GM23338 (cell line): ENCODE data around the gene SLC35B3. TPM values are rescaled to one million over a fixed set of nuclear protein-coding genes. Genes with fewer than 3 reads are reported as not detected.
A peak's percentile ranks its signal among the peaks of the same experiment; 100 is the strongest.
"Not testable (repeated sequence)": the region's sequence is repeated elsewhere in the genome, so short reads cannot be mapped to it uniquely, and the experiment has no call there.

Experiments
- ATAC-seq: fragments of 200-7000 bp; cut with Tn5 transposase; 3 replicates; pipeline ENCODE4 v1.9.1; 2020
- DNase-seq: peaks from one replicate; pipeline ENCODE4 v3.0.0-alpha.2; 2015; ENCODE audit warnings: low spot score
- H2AFZ ChIP-seq: fragments of 200-600 bp; sonication (generic); 2 replicates; pipeline ENCODE4 v1.8.0; 2016; ENCODE audit warnings: antibody characterized with exemption, mild to moderate bottlenecking, moderate library complexity
- H3F3A ChIP-seq: fragments of 200-600 bp; sonication (generic); replicated peaks from 2 replicates; pipeline ENCODE4 v1.8.0; 2017; ENCODE audit warnings: antibody characterized with exemption, mixed run types, low read depth
- H3K27ac ChIP-seq: fragments of 200-600 bp; sonication (generic); 2 replicates; pipeline ENCODE4 v1.6.1; 2016; ENCODE audit warnings: low read depth
- H3K27me3 ChIP-seq: fragments of 200-600 bp; sonication (generic); 2 replicates; pipeline ENCODE4 v1.8.0; 2016; ENCODE audit warnings: mild to moderate bottlenecking, mixed run types, moderate library complexity; ENCODE audit not compliant: insufficient read depth
- H3K36me3 ChIP-seq: fragments of 200-600 bp; sonication (generic); 2 replicates; pipeline ENCODE4 v1.8.0; 2016; ENCODE audit warnings: mild to moderate bottlenecking; ENCODE audit not compliant: insufficient read depth
- H3K4me1 ChIP-seq: fragments of 200-600 bp; sonication (generic); 2 replicates; pipeline ENCODE4 v1.8.0; 2016; ENCODE audit warnings: mild to moderate bottlenecking, moderate library complexity; ENCODE audit not compliant: insufficient read depth
- H3K4me2 ChIP-seq: fragments of 200-600 bp; sonication (generic); 2 replicates; pipeline ENCODE4 v1.7.1; 2017; ENCODE audit warnings: mixed run types
- H3K4me3 ChIP-seq: fragments of 200-600 bp; sonication (generic); 2 replicates; pipeline ENCODE4 v1.6.1; 2016; ENCODE audit warnings: mixed run types
- H3K79me2 ChIP-seq: fragments of 200-600 bp; sonication (generic); replicated peaks from 2 replicates; pipeline ENCODE4 v1.8.0; 2017; ENCODE audit warnings: mild to moderate bottlenecking; ENCODE audit not compliant: insufficient read depth
- H3K9me2 ChIP-seq: fragments of 200-600 bp; sonication (generic); 2 replicates; pipeline ENCODE4 v1.8.0; 2017; ENCODE audit not compliant: insufficient read depth
- H4K20me1 ChIP-seq: fragments of 200-600 bp; sonication (generic); replicated peaks from 2 replicates; pipeline ENCODE4 v1.8.0; 2017; ENCODE audit warnings: mild to moderate bottlenecking; ENCODE audit not compliant: insufficient read depth
- H3K27ac Mint-ChIP-seq: 2 replicates; pipeline ENCODE4 v1.8.0; 2020; ENCODE audit warnings: inconsistent platforms, mild to moderate bottlenecking, moderate library complexity, mixed read lengths
- H3K27me3 Mint-ChIP-seq: 3 replicates; pipeline ENCODE4 v1.8.0; 2022; ENCODE audit warnings: low read depth, mild to moderate bottlenecking, moderate library complexity, mixed read lengths, inconsistent platforms; ENCODE audit not compliant: insufficient read depth, poor library complexity
- H3K36me3 Mint-ChIP-seq: 3 replicates; pipeline ENCODE4 v1.8.0; 2021; ENCODE audit warnings: low read depth, mild to moderate bottlenecking, inconsistent platforms, moderate library complexity, mixed read lengths
- H3K4me1 Mint-ChIP-seq: 3 replicates; pipeline ENCODE4 v1.8.0; 2020; ENCODE audit warnings: mild to moderate bottlenecking, inconsistent platforms, mixed read lengths
- H3K4me3 Mint-ChIP-seq: 3 replicates; pipeline ENCODE4 v1.8.0; 2021; ENCODE audit warnings: moderate library complexity, mild to moderate bottlenecking, inconsistent platforms, mixed read lengths
- H3K9me3 Mint-ChIP-seq: 3 replicates; pipeline ENCODE4 v1.8.0; 2020; ENCODE audit warnings: moderate library complexity, mild to moderate bottlenecking, inconsistent platforms, mixed read lengths
- CTCF ChIP-seq, 2 experiments: fragments of 200-600 bp in 1 of 2; sonication (generic) in 1 of 2; conservative IDR thresholded peaks; 2 replicates each; pipeline versions ENCODE4 v1.5.1 to v1.6.1; 2016 to 2017; ENCODE audit warnings: antibody characterized with exemption in 2 of 2, low read depth in 2 of 2, mild to moderate bottlenecking in 2 of 2, moderate library complexity in 1 of 2
- ETS1 ChIP-seq: IDR thresholded peaks from 2 replicates; pipeline ENCODE4 v1.6.1; 2016; ENCODE audit warnings: antibody characterized with exemption
- EZH2 ChIP-seq: fragments of 200-600 bp; sonication (generic); IDR thresholded peaks from one replicate; pipeline ENCODE4 v1.8.0; 2017; ENCODE audit warnings: antibody characterized with exemption, mild to moderate bottlenecking, low read depth; ENCODE audit not compliant: unreplicated experiment
- NANOG ChIP-seq: IDR thresholded peaks from 2 replicates; pipeline ENCODE4 v1.6.1; 2016; ENCODE audit warnings: antibody characterized with exemption, borderline replicate concordance
- POLR2AphosphoS5 ChIP-seq: IDR thresholded peaks from 2 replicates; pipeline ENCODE4 v1.6.1; 2016; ENCODE audit warnings: antibody characterized with exemption, low read depth
- ZNF114 ChIP-seq: fragments of 250-450 bp; sonication (Bioruptor Pico); IDR thresholded peaks from 2 replicates; pipeline ENCODE4 v1.5.0; 2020; ENCODE audit warnings: mild to moderate bottlenecking, moderate library complexity
- ZNF331 ChIP-seq: fragments of 250-450 bp; sonication (Bioruptor Pico); IDR thresholded peaks from 2 replicates; pipeline ENCODE4 v1.5.0; 2020; ENCODE audit warnings: low read depth, mild to moderate bottlenecking, moderate library complexity
- ZNF462 ChIP-seq: fragments of 250-450 bp; sonication (Bioruptor Pico); IDR thresholded peaks from 2 replicates; pipeline ENCODE4 v1.5.0; 2020; ENCODE audit warnings: mild to moderate bottlenecking, moderate library complexity
- polyA plus RNA-seq: library from polyadenylated mRNA; unstranded; fragments of >200 nt; fragmentation: Nextera tagmentation; extraction: Ambion mirVana; gene quantifications from 2 replicates; pipeline ENCODE4 v1.2.1, GENCODE V29; 2016
- total RNA-seq: library from RNA; depleted of rRNA; stranded (reverse); fragments of >200 nt; shearing (Covaris generic); gene quantifications from 2 replicates; pipeline ENCODE4 v1.2.3, GENCODE V29; 2014

The SLC35B3 gene
- total and polyA plus RNA-seq, 2 experiments from 2014 or later = 7.5 to 9.0 TPM

GRCh38 chr6:8429821-8430220, 5.5 kb downstream of the SLC35B3 start:
- no peak overlapping the region for H2AFZ ChIP-seq
- H3K36me3 ChIP-seq = peaks cover 28% of the 10 kb centered on the region; the same call in 1 of the 2 replicates
- peaks cover 25% of the 10 kb centered on the region for H3K36me3 Mint-ChIP-seq
- no peaks in the 10 kb centered on the region for H3K27me3 ChIP-seq
- H3K9me3 Mint-ChIP-seq = peaks cover 11% of the 10 kb centered on the region
- no peaks in the 10 kb centered on the region for H3K9me2 ChIP-seq
- H3K4me2 ChIP-seq = no peak overlapping the region
- H3K4me3 ChIP-seq = no peak overlapping the region
- no peak overlapping the region for H3K27ac ChIP-seq
- peaks cover 8% of the 10 kb centered on the region for H3K4me1 Mint-ChIP-seq
- DNase-seq (no peak), ATAC-seq (no peak)
- H3F3A ChIP-seq = no peaks in the 10 kb centered on the region
- no peak overlapping the region for H3K27ac Mint-ChIP-seq
- TF ChIP-seq ETS1 (no peak), ZNF331 (CRISPR knock-in tag) (no peak)
- no peaks in the 10 kb centered on the region for H3K27me3 Mint-ChIP-seq
- no peaks in the 10 kb centered on the region for H4K20me1 ChIP-seq
- H3K79me2 ChIP-seq = peaks cover 27% of the 10 kb centered on the region
- H3K4me1 ChIP-seq = peaks cover 6% of the 10 kb centered on the region; the same call in 1 of the 2 replicates
- H3K4me3 Mint-ChIP-seq = no peak overlapping the region

GRCh38 chr6:8426544-8426943, 8.8 kb downstream of the SLC35B3 start:
- H3K4me1 ChIP-seq, H3K4me3 ChIP-seq, H3K4me2 ChIP-seq, H2AFZ ChIP-seq, H4K20me1 ChIP-seq, H3K79me2 ChIP-seq, ATAC-seq, H3K4me3 Mint-ChIP-seq, H3K27ac Mint-ChIP-seq, H3K4me1 Mint-ChIP-seq, DNase-seq, H3K27ac ChIP-seq, H3F3A ChIP-seq, H3K9me2 ChIP-seq, H3K27me3 Mint-ChIP-seq, H3K27me3 ChIP-seq: not testable (repeated sequence)
- H3K36me3 ChIP-seq = peaks cover 28% of the 10 kb centered on the region; the same call in 1 of the 2 replicates
- Mint-ChIP-seq H3K9me3 (peaks cover 11% of the 10 kb centered on the region), H3K36me3 (peaks cover 34% of the 10 kb centered on the region)

- Histone ChIP-seq H3K27ac (no peak overlapping the region), H4K20me1 (no peaks in the 10 kb centered on the region), H3K4me2 (no peak overlapping the region), H2AFZ (no peak overlapping the region), H3K79me2 (no peaks in the 10 kb centered on the region), H3K9me2 (no peaks in the 10 kb centered on the region), H3F3A (no peaks in the 10 kb centered on the region), H3K27me3 (no peaks in the 10 kb centered on the region), H3K4me3 (no peak overlapping the region), H3K4me1 (no peaks in the 10 kb centered on the region), H3K36me3 (peaks cover 7% of the 10 kb centered on the region; the same call in 1 of the 2 replicates)
- ATAC-seq (no peak), DNase-seq (no peak)
- H3K27me3 Mint-ChIP-seq = peaks cover 1% of the 10 kb centered on the region
- H3K9me3 Mint-ChIP-seq = no peaks in the 10 kb centered on the region
- H3K4me1 Mint-ChIP-seq = peaks cover 22% of the 10 kb centered on the region; the same call in 2 of the 3 replicates
- H3K36me3 Mint-ChIP-seq = peaks cover 20% of the 10 kb centered on the region; the same call in 2 of the 3 replicates
- peak overlapping the region; percentile 68 for H3K27ac Mint-ChIP-seq
- no peak overlapping the region for H3K4me3 Mint-ChIP-seq
- TF ChIP-seq ZNF462 (CRISPR knock-in tag) (no peak), NANOG (no peak), ZNF114 (CRISPR knock-in tag) (no peak), EZH2 (no peak), CTCF (conservative IDR thresholded peaks at IDR 0.05; ENCODE audit: low read depth in 2 of 2) (no peak), POLR2AphosphoS5 (no peak)
Measured at GRCh38 chr6:8420031-8420588, 15.2 kb downstream of the SLC35B3 start.
